CMK (cell line): ENCODE data around the gene ISLR.

Source experiments
- DNase-seq: peaks from one replicate; pipeline ENCODE4 v3.0.0-alpha.2; 2010; ENCODE audit warnings: low read depth

The ISLR gene

DNA sequence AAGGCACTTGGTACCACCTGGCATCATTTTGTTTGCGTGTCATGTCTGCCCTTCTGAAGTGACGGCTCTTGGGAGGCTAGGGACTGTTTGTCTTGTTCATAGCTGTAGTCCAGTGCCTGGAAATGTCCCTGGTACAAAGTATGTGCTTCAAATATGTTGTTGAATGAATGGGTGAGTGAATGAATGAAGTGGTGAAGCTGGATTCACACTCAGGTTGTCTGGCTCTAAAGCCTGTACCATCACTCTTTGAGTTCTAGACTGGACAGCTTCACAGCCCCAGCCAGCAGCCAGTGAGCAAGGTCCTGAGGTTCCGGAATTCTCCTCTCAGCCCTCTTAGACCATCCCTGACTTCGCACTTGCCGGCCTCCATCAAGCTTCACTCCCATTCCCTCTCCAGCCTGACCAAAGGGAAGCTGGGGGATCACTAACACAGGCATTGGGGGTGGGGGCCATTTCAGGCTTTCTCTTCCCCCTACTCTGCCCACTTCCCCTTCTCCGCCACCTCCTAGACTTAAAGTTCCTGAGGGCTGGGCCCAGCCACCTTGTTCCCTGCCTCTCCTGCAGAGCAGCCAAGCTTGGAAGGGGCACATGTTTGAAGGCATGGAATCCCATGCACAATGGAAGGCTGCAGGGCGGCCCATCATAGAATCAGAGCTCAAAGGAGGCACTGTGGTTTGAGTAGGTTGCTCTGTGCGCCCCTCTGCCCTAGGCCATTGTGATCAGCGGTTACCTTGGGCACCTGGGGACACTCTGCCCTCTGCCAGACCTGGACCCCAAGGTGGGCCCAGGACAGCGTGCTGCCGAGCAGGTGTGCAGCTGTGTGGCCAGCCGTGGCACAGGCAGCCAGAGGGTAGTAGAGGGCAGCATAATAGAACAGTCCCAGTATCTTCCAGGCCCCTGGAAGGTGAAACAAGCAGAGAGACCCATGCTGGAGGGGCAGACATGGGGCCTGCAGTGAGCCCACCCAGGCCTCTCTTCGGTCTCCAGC lies 21.4 kb downstream of the ISLR start:
- no peak for DNase-seq

DNA sequence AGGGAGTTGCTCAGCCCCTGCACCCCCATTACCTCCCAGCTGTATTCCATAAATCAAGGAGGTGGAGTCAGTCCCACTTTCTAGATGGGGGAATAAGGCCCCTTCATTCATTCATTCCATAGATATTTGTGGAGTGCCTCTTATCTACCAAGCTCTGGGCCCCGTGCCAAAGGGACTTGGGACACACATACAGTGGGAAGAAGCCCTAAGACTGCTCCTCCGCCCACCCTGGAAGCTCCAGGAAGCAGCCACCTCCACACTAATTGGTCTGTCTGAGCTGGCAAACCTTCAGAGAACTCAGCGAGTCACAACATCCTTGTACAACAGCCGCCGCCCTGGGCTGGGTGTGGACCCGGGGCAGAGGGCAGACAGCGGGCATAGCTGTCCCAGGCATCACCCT lies 22.7 kb downstream of the ISLR start:
- no peak for DNase-seq

DNA sequence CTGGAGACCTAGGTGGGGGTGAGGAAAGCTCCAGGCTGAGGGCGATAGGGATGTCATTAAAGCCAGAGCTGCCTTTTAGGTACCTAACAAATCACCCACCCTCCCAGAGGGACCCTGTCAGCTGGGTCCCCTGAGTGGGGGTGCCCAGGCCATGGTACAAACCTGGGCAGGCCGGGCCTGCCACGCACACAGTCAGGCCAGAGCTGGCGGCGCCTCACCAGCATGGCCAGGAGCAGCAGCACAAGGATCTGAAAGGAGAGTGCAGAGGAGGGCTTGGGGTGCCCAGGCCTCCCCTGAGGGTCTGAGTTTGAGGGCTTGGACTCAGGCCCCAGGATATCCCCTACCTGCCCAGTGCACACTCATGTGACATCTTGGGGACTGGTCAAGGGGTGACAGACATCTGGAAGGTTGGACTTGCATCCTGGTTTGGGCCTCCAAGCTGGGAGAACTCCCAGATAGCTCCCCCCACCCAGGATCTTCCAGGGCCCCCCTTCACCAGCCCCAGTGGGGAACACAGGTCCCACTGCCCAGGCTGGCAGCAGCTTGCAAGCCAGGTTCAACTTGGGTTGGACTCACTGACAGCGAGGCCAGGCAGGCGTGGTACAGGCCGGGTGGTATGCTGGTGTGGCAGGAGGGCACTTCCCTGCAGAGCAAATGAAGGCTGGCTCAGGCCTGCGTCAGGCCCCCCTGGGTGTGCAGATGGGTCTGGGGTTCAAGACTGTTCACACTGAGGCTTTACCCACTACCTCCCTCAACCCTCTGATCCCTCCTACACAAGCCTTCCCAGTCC lies 23.9 kb downstream of the ISLR start:
- no peak for DNase-seq

DNA sequence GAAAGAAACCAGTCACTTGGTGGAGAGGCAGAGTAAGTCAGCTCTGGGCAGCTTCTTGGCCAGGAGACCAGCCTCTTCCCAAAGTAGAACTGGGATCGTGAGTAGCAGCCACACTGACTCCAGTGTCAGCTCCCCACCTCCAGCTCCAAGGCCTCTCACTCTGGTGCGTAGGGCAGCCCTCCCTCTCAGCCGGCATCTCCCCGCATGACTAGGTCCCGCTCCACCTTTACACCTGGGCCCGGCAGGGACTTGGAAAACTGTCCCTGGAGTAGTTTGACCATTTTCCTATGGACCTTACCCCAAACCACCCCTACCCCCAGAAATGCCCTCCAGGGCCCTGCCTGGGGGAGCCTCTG lies 25.8 kb downstream of the ISLR start:
- no peak for DNase-seq

DNA sequence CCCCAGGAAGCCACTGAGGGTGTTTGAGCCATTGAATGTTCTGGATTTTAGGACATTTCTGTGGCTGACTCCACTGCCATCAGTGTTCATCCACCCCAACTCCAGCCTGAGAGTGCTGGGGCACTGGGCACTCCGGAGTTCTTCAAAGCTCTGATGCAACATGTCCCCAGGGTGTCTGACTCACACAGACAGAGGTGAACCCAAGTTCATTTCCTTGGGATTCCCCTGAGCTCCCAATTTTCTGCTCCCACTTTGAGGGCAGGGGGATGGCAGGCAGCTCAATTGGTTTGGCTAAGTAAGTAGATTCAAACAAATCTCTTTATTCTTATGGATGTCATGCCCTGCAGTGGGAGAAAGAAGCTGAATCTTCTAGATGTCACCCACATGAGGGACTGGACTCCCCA lies 26.9 kb downstream of the ISLR start:
- DNase-seq, result no peak

DNA sequence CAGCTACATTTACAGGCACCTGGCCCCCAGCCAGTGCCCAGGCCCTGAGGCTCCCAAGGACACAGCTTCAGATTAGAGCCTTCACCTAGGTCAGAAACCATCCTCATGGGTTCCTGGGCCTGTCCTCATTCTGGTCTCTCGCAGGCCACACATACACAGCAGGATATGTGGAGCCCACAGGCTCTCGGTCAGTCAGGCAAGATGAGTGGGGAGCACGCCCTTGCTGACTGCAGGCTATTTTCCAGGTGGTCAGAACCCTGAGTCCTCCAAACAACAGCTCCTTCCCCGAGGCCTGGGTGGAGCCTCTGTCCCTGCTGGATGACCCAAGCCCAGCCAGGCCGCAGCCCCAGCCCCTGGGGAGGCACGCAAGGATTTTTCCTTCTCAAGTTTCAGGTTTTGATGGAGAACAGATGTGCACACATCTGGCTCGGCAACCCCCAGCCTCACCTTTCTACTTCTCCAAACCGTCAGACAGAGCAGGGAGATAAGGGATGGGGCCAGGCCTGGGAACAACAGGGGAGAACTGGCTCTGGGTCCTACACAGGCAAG lies 27.4 kb downstream of the ISLR start:
- DNase-seq, result no peak

DNA sequence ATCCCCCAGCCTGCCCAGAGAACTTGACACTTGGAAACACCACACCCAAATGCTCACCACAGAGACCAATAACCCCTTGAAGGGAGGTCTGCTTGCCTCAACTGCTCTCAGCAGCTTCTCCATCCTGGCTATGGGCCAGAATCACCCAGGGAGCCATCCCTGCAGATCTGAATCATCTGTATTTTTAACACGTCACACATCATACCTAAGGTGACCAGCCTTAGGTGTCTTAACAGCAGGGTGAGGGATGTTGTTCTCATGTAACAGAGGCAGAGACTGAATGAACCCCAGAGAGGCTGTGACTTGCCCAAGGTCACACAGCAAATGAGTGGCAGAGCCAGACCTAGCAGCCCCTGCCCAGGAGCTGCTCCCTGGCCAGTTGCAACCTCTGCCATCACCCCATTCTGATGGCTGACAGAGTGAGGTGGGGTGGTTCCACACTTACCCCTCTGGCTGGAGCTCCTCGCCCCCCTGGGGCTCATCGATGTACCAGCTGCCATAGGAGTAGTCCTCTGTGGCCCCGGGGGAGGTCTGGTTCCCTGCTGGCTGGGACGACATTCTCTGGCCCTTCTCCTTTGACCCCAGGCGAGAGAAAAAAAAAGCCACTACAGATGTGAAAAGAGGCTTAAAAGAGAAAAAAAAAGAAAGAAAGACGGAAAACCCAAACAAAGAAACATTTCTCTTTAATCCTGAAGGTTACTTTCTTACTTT lies 28.4 kb downstream of the ISLR start:
- DNase-seq, result no peak

DNA sequence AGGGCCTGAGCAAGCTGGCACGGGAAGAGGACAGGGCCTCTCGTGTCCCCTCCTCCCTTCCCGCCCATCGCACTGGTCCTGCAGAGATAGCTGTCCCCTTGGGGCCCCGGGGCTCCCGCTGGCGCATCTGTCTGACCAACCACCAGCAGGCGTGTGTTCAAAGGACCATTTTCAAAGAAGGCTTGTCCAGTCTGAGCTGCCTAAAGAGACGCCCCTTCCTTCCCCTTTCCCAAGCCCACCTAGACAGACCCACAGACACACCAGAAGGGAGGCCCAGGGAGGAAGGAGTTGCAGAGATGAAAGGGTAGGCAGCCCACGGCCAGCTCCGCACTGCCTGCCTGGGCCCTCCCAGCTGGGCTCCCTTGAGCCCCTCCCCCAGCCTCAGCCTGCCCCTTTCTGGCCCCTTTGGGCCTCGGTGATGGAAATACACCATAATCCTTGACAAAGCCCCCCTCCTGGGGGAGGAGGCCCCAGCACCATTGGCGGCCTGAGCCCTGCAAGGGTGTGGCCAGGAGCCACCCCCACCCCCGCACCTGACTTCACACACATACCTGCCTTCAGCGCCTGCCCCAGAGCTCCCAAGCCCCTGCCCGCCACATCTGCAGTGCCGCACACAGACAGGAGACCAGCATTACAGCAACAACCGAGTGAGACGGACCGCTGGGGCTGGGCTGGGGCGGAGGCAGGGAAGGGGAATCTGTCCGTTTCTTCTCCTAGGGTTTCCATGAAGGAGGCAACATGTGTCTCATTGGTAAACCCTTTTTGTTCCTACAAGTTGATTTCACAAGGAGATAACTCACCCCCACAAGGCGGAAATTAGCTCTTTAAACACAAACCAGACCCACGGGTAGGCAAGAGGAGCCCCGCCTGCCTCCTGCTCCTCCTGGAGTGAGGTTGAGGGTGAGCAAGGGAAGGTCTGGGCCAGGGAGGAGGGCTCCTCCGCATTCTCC lies 29.2 kb downstream of the ISLR start, which contains the start of gene STRA6:
Gene STRA6, minus strand, starts transcription at position 336 of the 950 bp plus-strand sequence. CDS start 520 bp downstream, outside the sequence.
- peak; percentile 69 for DNase-seq

DNA sequence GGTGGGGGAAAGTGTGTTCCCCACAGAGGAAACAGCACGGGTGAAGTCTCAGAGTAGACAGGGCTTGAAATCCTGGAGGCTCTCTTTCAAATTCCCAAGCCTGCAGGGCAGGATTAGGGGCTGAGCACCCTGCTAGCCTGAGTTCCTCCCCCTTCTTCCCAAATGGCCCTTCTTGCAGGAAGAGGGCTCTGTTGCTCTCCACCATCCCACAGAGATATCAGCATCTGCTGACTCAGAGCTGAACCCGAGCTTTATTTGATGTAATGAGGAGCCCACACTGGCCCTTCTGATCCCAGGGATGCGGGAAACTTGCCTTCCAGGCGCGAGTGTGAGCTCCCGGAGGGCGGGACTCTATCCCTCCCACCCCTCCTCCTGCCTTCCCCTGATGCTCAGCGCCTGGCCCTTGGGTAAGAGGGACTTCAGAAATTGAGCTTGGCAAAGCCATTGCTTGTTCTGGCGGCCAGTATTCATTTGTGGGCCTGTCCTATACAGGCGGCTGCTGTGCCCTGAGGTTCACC lies 30.5 kb downstream of the ISLR start:
- DNase-seq, result no peak

DNA sequence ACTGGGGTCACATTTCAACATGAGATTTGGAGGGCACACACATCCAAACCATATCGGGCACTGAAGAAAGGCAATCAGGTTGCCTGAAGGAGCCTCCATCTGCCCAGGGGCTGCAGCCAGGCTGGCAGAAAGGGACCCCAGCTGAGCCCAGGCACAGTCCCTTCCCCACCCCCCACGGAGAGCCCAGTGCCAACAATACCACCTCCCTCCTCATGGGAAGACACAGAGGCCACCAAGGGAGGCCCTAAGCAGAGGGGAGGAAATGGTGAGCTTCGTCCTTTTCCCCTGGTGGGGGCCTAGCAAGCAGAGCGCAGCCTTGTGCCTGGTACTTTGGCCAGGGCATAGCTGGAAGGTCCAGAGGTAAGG lies 32.1 kb downstream of the ISLR start:
- no peak for DNase-seq

DNA sequence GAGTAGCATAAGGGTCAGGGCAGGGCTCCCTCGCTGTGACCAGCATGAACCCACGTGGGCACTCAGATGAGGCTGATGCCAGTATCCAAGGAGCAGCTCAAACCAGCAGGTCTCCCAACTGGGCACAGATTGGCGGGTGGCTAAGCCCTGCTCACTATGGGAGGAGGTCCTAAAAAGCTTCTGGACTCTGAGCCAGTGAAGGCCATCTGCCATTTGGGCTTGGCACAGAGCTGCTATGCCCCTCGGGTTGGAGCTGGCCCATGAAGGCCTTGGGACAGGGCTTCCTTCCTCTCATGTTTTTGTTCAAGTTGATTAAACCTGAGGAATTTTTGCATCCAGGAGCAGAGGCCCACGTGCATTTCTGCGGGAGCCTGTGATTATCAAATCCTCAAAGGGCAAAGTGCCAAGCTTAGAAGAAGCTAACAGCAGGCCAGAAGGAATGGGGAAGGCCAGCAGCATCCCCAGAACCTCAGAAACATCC lies 33.3 kb downstream of the ISLR start:
- DNase-seq, result no peak

DNA sequence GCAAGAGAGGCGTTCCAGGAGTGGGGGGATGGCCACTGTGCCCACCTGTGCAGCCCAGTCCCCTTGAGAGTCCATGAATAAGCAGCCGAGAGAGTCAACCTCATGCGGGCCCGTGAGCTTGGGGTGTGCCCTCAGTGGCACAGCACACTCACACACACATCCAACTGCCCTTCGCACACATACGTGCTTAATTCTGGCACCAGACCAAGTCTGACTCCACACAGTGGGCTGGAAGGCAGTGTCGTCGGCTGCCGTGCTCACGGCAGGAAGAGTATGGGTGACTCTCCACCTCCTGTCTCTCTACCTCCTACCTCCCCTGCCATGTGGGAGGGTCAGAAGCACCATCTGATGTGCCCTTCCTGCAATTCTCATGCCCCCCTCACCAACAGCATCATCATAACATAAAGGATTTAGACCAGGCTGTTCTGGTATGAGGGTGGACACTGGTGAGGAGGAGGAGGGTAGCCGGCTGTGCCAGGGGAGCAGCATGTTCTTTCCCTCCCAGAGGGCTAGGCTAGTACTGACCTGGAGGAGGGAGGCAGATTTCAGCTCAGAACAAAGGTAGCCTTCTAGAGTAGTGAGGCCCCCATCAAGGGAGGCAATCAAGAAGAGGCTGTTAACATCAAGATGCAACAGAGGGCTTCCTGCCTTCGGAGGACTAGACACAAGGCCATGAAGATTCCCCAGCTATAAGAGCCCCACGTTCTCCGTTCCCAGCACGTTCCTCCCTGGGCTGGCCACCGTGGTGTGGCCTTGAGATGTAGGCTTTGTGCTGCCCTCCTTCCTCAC lies 34.3 kb downstream of the ISLR start:
- DNase-seq, result no peak

DNA sequence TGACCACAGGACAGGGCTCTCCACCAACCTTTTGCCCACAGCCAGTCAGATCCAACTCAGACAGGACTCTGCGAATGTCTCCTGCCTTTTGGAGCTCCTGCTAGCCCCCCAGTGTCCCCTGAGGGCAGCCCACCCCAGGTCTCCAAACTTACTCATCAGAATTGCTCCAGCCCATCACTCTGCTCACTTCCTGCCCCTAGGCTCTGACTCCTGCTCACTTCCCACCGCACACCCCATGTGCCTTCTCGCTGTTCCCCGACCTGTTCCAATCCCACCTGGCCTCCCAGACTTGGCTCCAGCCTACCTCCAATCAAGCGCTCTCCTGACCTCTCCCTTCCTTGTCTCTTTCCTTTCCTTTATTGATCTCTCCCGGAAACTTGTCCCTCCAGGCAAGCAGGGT lies 35.0 kb downstream of the ISLR start:
- DNase-seq, result no peak

DNA sequence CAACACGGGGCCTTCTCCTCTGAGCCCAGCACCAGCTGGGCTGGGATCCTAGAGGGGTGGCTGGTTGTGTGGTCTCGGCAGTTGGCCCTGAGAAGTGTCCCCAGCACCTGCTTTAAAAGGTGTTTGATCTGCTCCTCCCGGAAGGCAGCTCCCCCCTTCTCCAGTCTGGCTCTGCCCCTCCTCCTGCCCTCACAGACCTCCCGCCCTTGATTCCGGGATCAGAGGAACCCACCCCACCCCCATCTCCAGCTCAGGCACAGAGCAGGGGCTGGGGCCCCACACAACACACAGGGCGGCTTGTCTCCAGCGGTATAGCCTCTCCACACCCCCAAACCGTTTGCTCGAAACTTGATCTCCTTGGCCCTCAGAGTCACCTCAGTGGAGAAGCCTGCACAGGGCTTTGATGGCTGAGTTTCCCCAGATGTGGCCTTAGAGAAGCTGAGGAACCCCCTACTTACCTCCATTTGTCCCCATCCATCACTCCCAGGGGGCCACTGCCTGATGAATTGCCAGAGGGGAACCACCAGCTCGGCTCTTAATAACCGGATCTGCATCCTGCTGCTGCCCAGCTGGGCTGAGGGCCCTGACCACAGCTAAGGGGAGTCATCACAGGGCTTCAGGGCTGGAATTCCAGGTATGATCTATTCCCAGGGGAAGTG lies 35.5 kb downstream of the ISLR start:
- no peak for DNase-seq

DNA sequence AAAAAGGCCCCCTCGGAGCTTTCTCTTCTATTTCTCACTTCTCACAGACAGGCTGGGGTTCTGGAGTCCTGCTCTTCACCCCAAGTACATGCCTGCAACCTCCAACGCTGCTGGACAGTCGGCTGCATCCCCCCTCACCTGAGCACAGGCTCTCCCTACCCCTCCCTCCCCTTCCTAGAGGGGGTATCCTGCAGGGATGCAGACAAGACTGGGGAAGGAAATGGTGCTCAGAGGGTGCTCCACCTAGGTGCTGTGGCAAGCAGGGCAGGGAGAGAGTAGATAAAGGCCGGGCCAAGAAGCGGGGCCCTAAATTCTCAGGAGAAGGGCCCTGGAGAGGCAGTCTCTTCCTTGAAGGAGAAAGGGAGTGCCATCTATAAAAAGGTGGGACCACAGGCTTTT lies 36.0 kb downstream of the ISLR start:
- DNase-seq, result no peak

DNA sequence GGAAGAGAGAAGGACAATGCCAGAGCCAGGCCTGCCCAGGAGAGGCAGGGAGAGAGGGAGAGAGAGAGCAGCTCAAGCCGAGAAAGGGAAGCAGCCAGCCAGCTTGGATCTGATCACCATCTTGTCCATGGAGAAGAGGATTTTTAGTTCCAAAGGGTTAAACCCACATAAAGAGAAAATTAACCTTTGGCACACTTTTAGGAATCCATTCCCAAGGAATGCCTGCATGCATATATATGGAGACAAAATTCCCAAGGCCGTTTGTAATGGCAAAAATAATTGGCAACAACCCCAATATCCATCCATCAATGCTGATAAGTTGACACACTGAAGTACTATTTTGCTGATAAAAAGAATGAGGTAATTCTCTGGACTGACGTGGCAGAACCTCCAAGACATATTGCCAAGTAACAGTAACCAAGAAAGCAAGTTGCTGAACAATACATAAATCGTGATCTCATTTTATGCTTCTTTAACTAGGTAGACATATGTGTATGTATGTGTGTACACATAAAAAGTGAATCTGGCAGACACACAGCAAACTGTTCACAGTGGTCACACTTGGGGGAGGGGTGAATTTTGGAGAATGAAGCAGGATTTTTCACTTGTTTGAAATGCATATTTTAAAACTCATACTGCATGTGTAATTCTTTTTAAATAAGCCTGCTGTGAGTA lies 36.6 kb downstream of the ISLR start:
- DNase-seq, result no peak

DNA sequence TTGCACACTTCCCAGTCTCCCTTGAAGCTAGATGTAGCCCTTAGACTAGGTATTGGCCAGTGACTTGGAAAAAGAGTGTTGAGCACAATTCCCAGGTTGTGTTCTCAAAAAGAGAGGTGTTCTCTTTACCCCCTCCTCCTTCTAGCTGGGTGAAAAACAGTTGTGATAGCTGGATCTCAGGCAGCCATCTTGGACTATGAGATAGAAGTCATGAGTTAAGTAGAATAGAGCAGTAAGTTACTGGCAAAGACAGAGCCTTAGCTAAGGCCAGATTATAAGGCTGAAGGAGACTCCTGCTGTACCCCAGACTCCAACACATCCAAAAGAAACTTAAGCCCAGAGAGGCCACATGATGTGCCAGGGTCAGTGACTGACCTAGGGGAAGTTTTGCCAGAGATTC lies 37.2 kb downstream of the ISLR start:
- no peak for DNase-seq

DNA sequence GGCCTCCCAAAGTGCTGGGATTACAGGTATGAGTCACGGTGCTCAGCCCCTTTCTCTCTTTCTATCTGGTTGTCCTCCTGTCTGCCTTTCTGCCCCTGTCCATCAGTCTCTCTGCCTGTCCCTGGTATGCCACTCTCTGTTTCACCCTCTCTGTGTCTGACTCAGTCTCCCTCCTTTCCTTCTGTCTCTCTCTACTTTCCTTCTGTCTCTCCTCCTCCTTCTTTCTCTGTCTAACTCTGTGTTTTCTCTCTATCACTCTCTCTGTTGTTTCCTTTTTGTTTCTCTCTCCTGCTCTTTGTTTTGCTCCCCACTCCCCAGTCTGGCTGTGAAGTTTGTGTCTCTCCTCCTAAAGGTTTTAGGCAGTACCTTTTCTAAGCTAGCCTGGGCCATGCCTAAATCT lies 38.1 kb downstream of the ISLR start:
- DNase-seq, result no peak

DNA sequence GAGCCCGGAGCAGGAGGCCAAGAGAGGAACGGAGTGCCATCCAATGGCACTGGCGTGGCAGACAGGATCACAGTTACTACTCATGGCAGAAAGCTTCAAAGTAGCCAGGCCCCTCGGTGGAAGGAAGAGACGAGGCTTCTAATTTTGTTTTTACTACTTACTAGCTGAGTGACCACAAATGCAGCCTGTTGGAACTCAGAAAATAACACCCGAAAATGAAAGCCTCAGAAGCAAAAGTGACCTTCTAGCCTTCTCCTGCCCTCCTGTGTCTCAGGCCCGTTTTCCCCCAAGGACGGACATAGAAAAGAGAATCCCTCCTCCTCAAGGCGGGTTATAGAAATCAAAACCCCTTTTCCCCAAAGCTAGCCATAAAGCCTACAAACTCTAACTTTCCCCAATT lies 39.0 kb downstream of the ISLR start:
- DNase-seq, result no peak
